ENCODE measurements around the gene FSTL3.
"Not testable (repeated sequence)": the region's sequence is repeated elsewhere in the genome, so short reads cannot be mapped to it uniquely, and the experiment has no call there.

FSTL3 gene

GRCh38 chr19:676339-677105 is at the start of gene FSTL3:
FSTL3 (plus strand) TSS chr19:676392; CDS start chr19:676424, 32 bp downstream.
- no peak for DNase-seq

GRCh38 chr19:626566-626965 is 49.6 kb upstream of the FSTL3 start:
- not testable (repeated sequence) for DNase-seq

GRCh38 chr19:628168-628567 is 48.0 kb upstream of the FSTL3 start:
- DNase-seq: no peak

GRCh38 chr19:629515-629914 is 46.7 kb upstream of the FSTL3 start:
- DNase-seq: not testable (repeated sequence)

- no peak for DNase-seq
These were observed 46.1 kb upstream of the FSTL3 start for GRCh38 chr19:629961-630714.

GRCh38 chr19:632579-633067 is 43.6 kb upstream of the FSTL3 start:
- peak; percentile 17 for DNase-seq

GRCh38 chr19:633068-633785 is 43.0 kb upstream of the FSTL3 start, which contains the start of gene POLRMT:
POLRMT (minus strand) TSS chr19:633537; CDS start chr19:633512, 25 bp downstream.
- peak; percentile 97 for DNase-seq

GRCh38 chr19:633786-634639 is 42.2 kb upstream of the FSTL3 start:
- DNase-seq: no peak

GRCh38 chr19:634975-635652 is 41.1 kb upstream of the FSTL3 start:
- no peak for DNase-seq

GRCh38 chr19:638906-639252 is 37.3 kb upstream of the FSTL3 start:
- DNase-seq: no peak

- DNase-seq: peak; percentile 94
These were observed 36.7 kb upstream of the FSTL3 start, which contains the start of gene FGF22 for GRCh38 chr19:639253-640160. FGF22 (plus strand) TSS chr19:639879; CDS start chr19:639926, 47 bp downstream.

GRCh38 chr19:640161-640558 is 36.0 kb upstream of the FSTL3 start:
- no peak for DNase-seq

- no peak for DNase-seq
These were observed 35.5 kb upstream of the FSTL3 start for GRCh38 chr19:640606-641189.

GRCh38 chr19:641702-642101 is 34.5 kb upstream of the FSTL3 start:
- no peak for DNase-seq

- no peak for DNase-seq
These were observed 33.1 kb upstream of the FSTL3 start for GRCh38 chr19:642767-643727.

- DNase-seq: no peak
These were observed 32.5 kb upstream of the FSTL3 start for GRCh38 chr19:643736-644135.

GRCh38 chr19:644363-644762 is 31.8 kb upstream of the FSTL3 start:
- no peak for DNase-seq

GRCh38 chr19:644789-645188 is 31.4 kb upstream of the FSTL3 start:
- DNase-seq: no peak

Data from NCI-H2171 (cell line).